SK-N-SH (cell line): ENCODE results near the gene ANK2. TPM values are rescaled to one million over a fixed set of nuclear protein-coding genes. Genes with fewer than 3 reads are reported as not detected.

ENCODE experiments used
- CTCF ChIA-PET: fragments of 300-600, 350-600 bp; formaldehyde crosslinking; extraction: SDS; loops from one replicate; lab custom pipeline; 2021; lab: Yijun Ruan, JAX
- POLR2A ChIA-PET: fragments of 350-600 bp; sonication (Branson Sonifier 250); formaldehyde crosslinking; extraction: SDS; loops from one replicate; lab custom pipeline; 2020; ENCODE audit warnings: antibody characterized with exemption, inconsistent platforms; lab: Yijun Ruan, JAX
- DNase-seq: peaks from one replicate; pipeline ENCODE4 v3.0.0; 2012
- H2AFZ ChIP-seq: fragments of 200-600 bp; sonication (generic); 2 replicates; pipeline ENCODE4 v1.8.1; 2016; ENCODE audit warnings: antibody characterized with exemption, mild to moderate bottlenecking, low read depth
- H3F3A ChIP-seq: fragments of 200-600 bp; sonication (generic); replicated peaks from 2 replicates; pipeline ENCODE3; 2016; ENCODE audit warnings: antibody characterized with exemption, mild to moderate bottlenecking; ENCODE audit not compliant: insufficient read depth
- H3K27ac ChIP-seq, 2 experiments: fragments of 200-500 bp in 1 of 2; fragments of 200-600 bp in 1 of 2; sonication (Bioruptor generic) in 1 of 2; sonication (generic), shearing (Covaris generic) in 1 of 2; 2 replicates each; pipeline versions ENCODE4 v1.5.1 to v1.6.1; 2014 to 2016; ENCODE audit warnings: low read depth in 2 of 2, inconsistent platforms in 1 of 2, low read length in 1 of 2, mild to moderate bottlenecking in 1 of 2, mixed read lengths in 1 of 2
- H3K27me3 ChIP-seq: fragments of 200-600 bp; sonication (generic), shearing (Covaris generic); 2 replicates; pipeline ENCODE4 v1.6.1; 2016; ENCODE audit warnings: mixed run types; ENCODE audit not compliant: insufficient read depth
- H3K36me3 ChIP-seq, 2 experiments: fragments of 200-500 bp in 1 of 2; fragments of 200-600 bp in 1 of 2; sonication (Bioruptor generic) in 1 of 2; sonication (generic) in 1 of 2; replicated peaks in 1 of 2; 2 replicates each; pipeline versions ENCODE3 to v1.5.1; 2014 to 2016; ENCODE audit warnings: low read length in 1 of 2, mild to moderate bottlenecking in 1 of 2; ENCODE audit not compliant: insufficient read depth in 2 of 2, control insufficient read depth in 1 of 2
- H3K4me1 ChIP-seq, 2 experiments: fragments of 200-500 bp in 1 of 2; fragments of 200-600 bp in 1 of 2; sonication (Bioruptor generic) in 1 of 2; sonication (generic), shearing (Covaris generic) in 1 of 2; 2 replicates each; pipeline versions ENCODE4 v1.5.1 to v1.6.1; 2014 to 2016; ENCODE audit warnings: low read depth in 1 of 2, low read length in 1 of 2, mixed run types in 1 of 2; ENCODE audit not compliant: insufficient read depth in 2 of 2, control insufficient read depth in 1 of 2
- H3K4me2 ChIP-seq: fragments of 200-600 bp; sonication (generic), shearing (Covaris generic); 2 replicates; pipeline ENCODE4 v1.6.1; 2017; ENCODE audit warnings: mixed run types
- H3K4me3 ChIP-seq, 2 experiments: fragments of 200-500 bp in 1 of 2; fragments of 200-600 bp in 1 of 2; sonication (Bioruptor generic) in 1 of 2; sonication (generic), shearing (Covaris generic) in 1 of 2; 2 replicates each; pipeline versions ENCODE4 v1.5.1 to v1.8.1; 2014 to 2016; ENCODE audit warnings: low read depth in 2 of 2, inconsistent platforms in 1 of 2, low read length in 1 of 2, mild to moderate bottlenecking in 1 of 2, mixed read lengths in 1 of 2, moderate library complexity in 1 of 2
- H3K79me2 ChIP-seq: fragments of 200-600 bp; sonication (generic); 2 replicates; pipeline ENCODE4 v1.8.1; 2017; ENCODE audit warnings: mild to moderate bottlenecking; ENCODE audit not compliant: insufficient read depth
- H3K9ac ChIP-seq: fragments of 200-600 bp; sonication (generic); 2 replicates; pipeline ENCODE4 v1.6.1; 2017; ENCODE audit warnings: mixed run types
- H3K9me2 ChIP-seq: fragments of 200-600 bp; sonication (generic); 2 replicates; pipeline ENCODE4 v1.6.1; 2017; ENCODE audit warnings: mixed run types
- H3K9me3 ChIP-seq: fragments of 200-600 bp; sonication (generic); 2 replicates; pipeline ENCODE4 v1.6.1; 2017; ENCODE audit warnings: mixed run types, mild to moderate bottlenecking, moderate library complexity
- H4K20me1 ChIP-seq: fragments of 200-600 bp; sonication (generic); 2 replicates; pipeline ENCODE4 v1.6.1; 2017; ENCODE audit warnings: mild to moderate bottlenecking, mixed run types; ENCODE audit not compliant: insufficient read depth
- CHD2 ChIP-seq: fragments of 150-350 bp; IDR thresholded peaks from 2 replicates; pipeline ENCODE4 v1.6.1; 2018; ENCODE audit warnings: low read length; ENCODE audit not compliant: partially characterized antibody
- EP300 ChIP-seq, 2 experiments: IDR thresholded peaks; 2 replicates each; pipeline versions ENCODE4 v1.4.0 to v1.6.1; 2012; ENCODE audit warnings: borderline replicate concordance in 1 of 2, low read depth in 1 of 2, low read length in 1 of 2
- EZH2phosphoT487 ChIP-seq: fragments of 200-600 bp; sonication (generic); IDR thresholded peaks from 2 replicates; pipeline ENCODE4 v1.6.1; 2017; ENCODE audit warnings: low read depth, mixed run types, mild to moderate bottlenecking, antibody characterized with exemption, moderate library complexity, borderline replicate concordance
- FOSL2 ChIP-seq: IDR thresholded peaks from 2 replicates; pipeline ENCODE4 v1.4.0; 2012; ENCODE audit warnings: low read depth, mild to moderate bottlenecking, moderate library complexity, borderline replicate concordance
- FOXJ3 ChIP-seq: sonication (generic); formaldehyde crosslinking; IDR thresholded peaks from 2 replicates; pipeline ENCODE4 v1.5.1; 2020; ENCODE audit warnings: mild to moderate bottlenecking, missing genetic modification reagents
- GABPA ChIP-seq: IDR thresholded peaks from 2 replicates; pipeline ENCODE4 v1.4.0; 2012; ENCODE audit warnings: low read depth, mild to moderate bottlenecking
- JUND ChIP-seq: IDR thresholded peaks from 2 replicates; pipeline ENCODE4 v1.4.0; 2012
- MEF2A ChIP-seq: IDR thresholded peaks from 2 replicates; pipeline ENCODE4 v1.4.0; 2012; ENCODE audit warnings: low read depth, borderline replicate concordance
- MXI1 ChIP-seq: IDR thresholded peaks from 2 replicates; pipeline ENCODE4 v1.6.1; 2012; ENCODE audit warnings: mild to moderate bottlenecking, low read depth, low read length, improper control_type of control experiment
- NFIC ChIP-seq: IDR thresholded peaks from 2 replicates; pipeline ENCODE4 v1.4.0; 2012; ENCODE audit warnings: borderline replicate concordance
- RXRA ChIP-seq: IDR thresholded peaks from 2 replicates; pipeline ENCODE4 v1.4.0; 2012; ENCODE audit warnings: low read depth, mild to moderate bottlenecking, borderline replicate concordance
- SMC3 ChIP-seq: IDR thresholded peaks from 2 replicates; pipeline ENCODE4 v1.6.1; 2012; ENCODE audit warnings: low read depth, low read length, improper control_type of control experiment
- TCF12 ChIP-seq: IDR thresholded peaks from 2 replicates; pipeline ENCODE4 v1.4.0; 2012
- WGBS: methylation state at CpG from one replicate; pipeline ENCODE4 v1.1.6; 2017; ENCODE audit warnings: low lambda C conversion rate; 5-methylcytosine and 5-hydroxymethylcytosine counted together
- polyA plus RNA-seq, 3 experiments: library from polyadenylated mRNA; depleted of rRNA; stranded (reverse); fragments of >200 nt; gene quantifications; 2 replicates each; pipeline ENCODE4 v1.2.3, GENCODE V29; 2012
- TF ChIP-seq, protein P1 (sequence below): IDR thresholded peaks from 2 replicates; pipeline ENCODE4; 2012

ANK2 gene
- polyA plus RNA-seq, 1 of the 3 experiments (the other 2 are of a cell fraction): 0.69 TPM

DNA sequence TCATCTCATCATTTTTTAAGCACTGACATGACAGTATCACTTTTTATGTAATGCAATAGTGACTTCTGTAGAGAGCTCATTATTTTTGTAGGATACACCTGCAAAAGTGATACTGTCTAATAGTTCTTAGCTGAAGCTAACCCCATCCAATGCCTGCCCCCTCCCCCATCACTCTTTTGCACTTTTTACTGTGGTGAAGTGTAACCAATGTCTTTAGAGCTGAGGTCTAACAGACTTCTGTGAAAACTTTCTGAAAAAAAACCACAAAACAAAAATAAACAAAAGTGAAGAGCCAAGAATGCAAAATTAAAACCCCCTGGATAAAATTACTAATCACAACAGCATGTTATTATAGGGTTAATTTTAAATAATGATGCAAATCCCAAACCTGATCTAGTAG lies 301.1 kb downstream of the ANK2 start (continued):
- TF ChIP-seq EP300 (IDR thresholded peaks at IDR 0.05; ENCODE audit: borderline replicate concordance in 1 of 2, low read depth in 1 of 2, low read length in 1 of 2): no peak

DNA sequence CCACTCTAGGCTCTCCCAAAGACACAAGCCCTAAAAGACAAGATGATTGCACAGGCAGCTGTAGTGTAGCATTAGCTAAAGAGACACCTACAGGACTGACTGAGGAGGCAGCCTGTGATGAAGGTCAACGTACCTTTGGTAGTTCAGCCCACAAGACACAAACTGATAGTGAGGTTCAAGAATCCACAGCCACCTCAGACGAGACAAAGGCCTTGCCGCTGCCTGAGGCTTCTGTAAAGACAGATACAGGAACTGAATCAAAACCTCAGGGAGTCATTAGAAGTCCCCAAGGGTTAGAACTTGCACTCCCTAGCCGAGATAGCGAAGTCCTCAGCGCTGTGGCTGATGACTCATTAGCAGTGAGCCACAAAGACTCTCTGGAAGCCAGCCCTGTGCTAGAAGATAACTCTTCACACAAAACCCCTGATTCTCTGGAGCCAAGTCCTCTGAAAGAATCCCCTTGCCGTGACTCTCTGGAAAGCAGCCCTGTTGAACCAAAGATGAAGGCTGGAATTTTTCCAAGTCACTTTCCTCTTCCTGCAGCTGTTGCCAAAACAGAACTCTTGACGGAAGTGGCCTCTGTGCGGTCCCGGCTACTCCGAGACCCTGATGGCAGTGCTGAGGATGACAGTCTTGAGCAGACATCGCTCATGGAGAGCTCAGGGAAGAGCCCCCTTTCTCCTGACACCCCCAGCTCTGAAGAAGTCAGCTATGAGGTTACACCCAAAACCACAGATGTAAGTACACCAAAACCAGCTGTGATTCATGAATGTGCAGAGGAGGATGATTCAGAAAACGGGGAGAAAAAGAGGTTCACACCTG lies 306.3 kb downstream of the ANK2 start:
- Histone ChIP-seq H3K9me3 (no peaks in the 10 kb centered on the region), H3K27me3 (no peaks in the 10 kb centered on the region), H3K27ac (no peak overlapping the region), H3F3A (no peaks in the 10 kb centered on the region), H3K4me3 (no peak overlapping the region), H4K20me1 (no peaks in the 10 kb centered on the region), H3K79me2 (no peaks in the 10 kb centered on the region), H3K9ac (no peak overlapping the region), H2AFZ (no peak overlapping the region), H3K36me3 (no peaks in the 10 kb centered on the region), H3K9me2 (no peaks in the 10 kb centered on the region), H3K4me1 (no peaks in the 10 kb centered on the region), H3K4me2 (no peak overlapping the region)
- WGBS: 79% methylated on average over 9 of the region's 13 CpGs
- TF ChIP-seq GABPA: no peak
- TF ChIP-seq FOSL2: peak; percentile 48; the same call in 1 of the 2 replicates
- TF ChIP-seq MEF2A: no peak
- no peak for TF ChIP-seq FOXJ3
- 0 out of 2 replicates have a peak, but pooled peaks have one; percentile 4 for TF ChIP-seq TCF12
- peak; percentile 37; the same call in 1 of the 2 replicates for TF ChIP-seq NFIC
- TF ChIP-seq CHD2: no peak
- peak; percentile 32; the same call in 1 of the 2 replicates for TF ChIP-seq JUND
- ChIA-PET POLR2A (no interaction called here), CTCF (no interaction called here)
- DNase-seq: no peak

DNA sequence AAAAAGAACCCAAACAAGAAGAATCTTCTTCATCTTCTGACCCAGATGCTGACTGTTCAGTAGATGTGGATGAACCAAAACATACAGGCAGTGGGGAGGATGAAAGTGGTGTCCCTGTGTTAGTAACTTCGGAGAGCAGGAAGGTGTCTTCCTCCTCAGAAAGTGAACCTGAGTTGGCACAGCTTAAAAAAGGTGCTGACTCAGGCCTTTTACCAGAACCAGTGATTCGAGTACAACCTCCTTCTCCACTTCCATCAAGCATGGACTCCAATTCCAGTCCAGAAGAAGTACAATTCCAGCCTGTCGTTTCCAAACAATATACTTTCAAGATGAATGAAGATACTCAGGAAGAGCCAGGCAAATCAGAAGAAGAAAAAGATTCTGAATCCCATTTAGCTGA lies 307.0 kb downstream of the ANK2 start:
- H3K9me2 ChIP-seq: no peaks in the 10 kb centered on the region
- no peaks in the 10 kb centered on the region for H3K79me2 ChIP-seq
- no peak overlapping the region for H3K9ac ChIP-seq
- no peaks in the 10 kb centered on the region for H3K27me3 ChIP-seq
- WGBS: 60% methylated on average over 3 of the region's 3 CpGs
- DNase-seq: no peak
- H3K36me3 ChIP-seq: no peaks in the 10 kb centered on the region
- no peak overlapping the region for H3K27ac ChIP-seq
- TF ChIP-seq FOSL2 (no peak), MXI1 (no peak), EZH2phosphoT487 (no peak), CHD2 (no peak), GABPA (no peak), RXRA (no peak), SMC3 (no peak), NFIC (no peak), JUND (no peak)
- TF ChIP-seq, protein P1, sequence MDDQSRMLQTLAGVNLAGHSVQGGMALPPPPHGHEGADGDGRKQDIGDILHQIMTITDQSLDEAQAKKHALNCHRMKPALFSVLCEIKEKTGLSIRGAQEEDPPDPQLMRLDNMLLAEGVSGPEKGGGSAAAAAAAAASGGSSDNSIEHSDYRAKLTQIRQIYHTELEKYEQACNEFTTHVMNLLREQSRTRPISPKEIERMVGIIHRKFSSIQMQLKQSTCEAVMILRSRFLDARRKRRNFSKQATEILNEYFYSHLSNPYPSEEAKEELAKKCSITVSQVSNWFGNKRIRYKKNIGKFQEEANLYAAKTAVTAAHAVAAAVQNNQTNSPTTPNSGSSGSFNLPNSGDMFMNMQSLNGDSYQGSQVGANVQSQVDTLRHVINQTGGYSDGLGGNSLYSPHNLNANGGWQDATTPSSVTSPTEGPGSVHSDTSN: no peak
- TF ChIP-seq, all 33 proteins: peak for 0
- ChIA-PET CTCF (interaction anchor here (0.7 kb wide), 1 partner anchor 9 kb away, joined by 3 read pairs; no protein-coding TSS in a partner anchor), POLR2A (no interaction called here)
- Histone ChIP-seq H3K4me3 (no peak overlapping the region), H3F3A (no peaks in the 10 kb centered on the region), H2AFZ (no peak overlapping the region), H3K9me3 (no peaks in the 10 kb centered on the region), H4K20me1 (no peaks in the 10 kb centered on the region), H3K4me2 (no peak overlapping the region), H3K4me1 (no peaks in the 10 kb centered on the region)
